HCT116 (cell line): ENCODE data around the gene TSC22D3. TPM values are rescaled to one million over a fixed set of nuclear protein-coding genes. Genes with fewer than 3 reads are reported as not detected.

Experiments used
- ATAC-seq: fragments of 200-7000 bp; cut with Tn5 transposase; 2 replicates; pipeline ENCODE4 v1.9.1; 2020; ENCODE audit warnings: mild to moderate bottlenecking, moderate library complexity
- BruUV-seq: library from RNA; stranded (reverse); fragments of 400-500 nt; replicated peaks from 2 replicates; lab custom pipeline; 2021; lab: Mats Ljungman, UMichigan
- CTCF ChIA-PET: fragments of 300-600 bp; sonication (Branson Sonifier 250); formaldehyde crosslinking; loops from one replicate; lab custom pipeline; 2021; ENCODE audit warnings: antibody characterized with exemption; lab: Charles Lee
- POLR2A ChIA-PET: fragments of 300-600, 350-600 bp; sonication (Branson Sonifier 250); formaldehyde crosslinking; loops from one replicate; lab custom pipeline; 2021; ENCODE audit warnings: antibody characterized with exemption; lab: Charles Lee
- RAD21 ChIA-PET, 2 experiments: fragments of 300-600 bp; sonication (Branson Sonifier 250); formaldehyde crosslinking; loops; one replicate each; lab custom pipeline; 2023; ENCODE audit warnings: low total read pairs in 2 of 2; ENCODE audit not compliant: uncharacterized antibody in 2 of 2, unreplicated experiment in 2 of 2, low non-redundant PET in 1 of 2; lab: Charles Lee
- DNase-seq: peaks from one replicate; pipeline ENCODE4 v3.0.0-alpha.2; 2010; ENCODE audit warnings: low read depth, low spot score
- H2AFZ ChIP-seq: fragments of 200-600 bp; shearing (Covaris generic), sonication (generic); 2 replicates; pipeline ENCODE4 v1.6.1; 2017; ENCODE audit warnings: low read depth, mixed run types, mixed read lengths, antibody characterized with exemption, low read length; ENCODE audit not compliant: poor library complexity, severe bottlenecking
- H3K27ac ChIP-seq: 2 replicates; pipeline ENCODE4 v1.5.1; 2012; ENCODE audit warnings: low read depth, low read length
- H3K27me3 ChIP-seq: fragments of 200-600 bp; sonication (generic); 2 replicates; pipeline ENCODE4 v1.6.1; 2016; ENCODE audit warnings: mixed run types, low read length, mixed read lengths; ENCODE audit not compliant: insufficient read depth
- H3K36me3 ChIP-seq, 2 experiments: fragments of 200-500 bp in 1 of 2; fragments of 200-600 bp in 1 of 2; sonication (Bioruptor generic) in 1 of 2; sonication (generic) in 1 of 2; 2 replicates each; pipeline versions ENCODE4 v1.5.1 to v1.6.1; 2014 to 2016; ENCODE audit warnings: low read length in 2 of 2, inconsistent platforms in 1 of 2, mixed read lengths in 1 of 2, mixed run types in 1 of 2; ENCODE audit not compliant: insufficient read depth in 2 of 2, control insufficient read depth in 1 of 2
- H3K4me1 ChIP-seq, 2 experiments: fragments of 200-600 bp in 1 of 2; sonication (generic) in 1 of 2; 2 replicates each; pipeline versions ENCODE4 v1.5.1 to v1.6.1; 2012 to 2017; ENCODE audit warnings: low read length in 2 of 2, inconsistent platforms in 1 of 2, mild to moderate bottlenecking in 1 of 2, mixed read lengths in 1 of 2, mixed run types in 1 of 2, moderate library complexity in 1 of 2; ENCODE audit not compliant: insufficient read depth in 2 of 2, control insufficient read depth in 1 of 2
- H3K4me2 ChIP-seq: fragments of 200-600 bp; sonication (generic); 2 replicates; pipeline ENCODE4 v1.6.1; 2017; ENCODE audit warnings: mixed run types, low read length, mixed read lengths
- H3K4me3 ChIP-seq, 2 experiments: fragments of 200-600 bp in 1 of 2; sonication (generic) in 1 of 2; replicated peaks in 1 of 2; 2 replicates each; pipeline ENCODE4 v1.5.1; 2011 to 2016; ENCODE audit warnings: low read length in 2 of 2, control low read depth in 1 of 2, low read depth in 1 of 2, mild to moderate bottlenecking in 1 of 2, mixed read lengths in 1 of 2, mixed run types in 1 of 2
- H3K79me2 ChIP-seq: fragments of 200-600 bp; sonication (generic); 2 replicates; pipeline ENCODE4 v1.6.1; 2017; ENCODE audit warnings: mild to moderate bottlenecking, mixed run types, low read length, moderate library complexity, mixed read lengths; ENCODE audit not compliant: insufficient read depth
- H3K9ac ChIP-seq: fragments of 200-600 bp; sonication (generic); 2 replicates; pipeline ENCODE4 v1.6.1; 2016; ENCODE audit warnings: low read length, mixed read lengths
- H3K9me2 ChIP-seq: fragments of 200-600 bp; sonication (generic), shearing (Covaris generic); 2 replicates; pipeline ENCODE4 v1.6.1; 2017; ENCODE audit warnings: mixed run types, mild to moderate bottlenecking, moderate library complexity; ENCODE audit not compliant: insufficient read depth
- H3K9me3 ChIP-seq, 2 experiments: fragments of 200-500 bp in 1 of 2; fragments of 200-600 bp in 1 of 2; sonication (Bioruptor generic) in 1 of 2; sonication (generic) in 1 of 2; 2 replicates each; pipeline ENCODE4 v1.6.1; 2014 to 2017; ENCODE audit warnings: low read length in 2 of 2, mixed read lengths in 2 of 2, inconsistent platforms in 1 of 2, low read depth in 1 of 2, mild to moderate bottlenecking in 1 of 2, mixed run types in 1 of 2, moderate library complexity in 1 of 2; ENCODE audit not compliant: control insufficient read depth in 1 of 2, insufficient read depth in 1 of 2
- H4K20me1 ChIP-seq: fragments of 200-600 bp; sonication (generic), shearing (Covaris generic); 2 replicates; pipeline ENCODE4 v1.6.1; 2017; ENCODE audit warnings: mixed run types, mild to moderate bottlenecking, moderate library complexity; ENCODE audit not compliant: insufficient read depth
- ATF3 ChIP-seq: IDR thresholded peaks from 2 replicates; pipeline ENCODE4 v1.6.1; 2012
- CBX3 ChIP-seq: IDR thresholded peaks from 2 replicates; pipeline ENCODE4 v1.6.1; 2012; ENCODE audit warnings: low read depth
- CEBPB ChIP-seq: IDR thresholded peaks from 2 replicates; pipeline ENCODE4 v1.6.1; 2012; ENCODE audit warnings: low read depth
- CTCF ChIP-seq, 3 experiments: fragments of 200-600 bp in 1 of 3; sonication (generic) in 1 of 3; IDR thresholded peaks in 2 of 3; conservative IDR thresholded peaks in 1 of 3; 2 replicates each; pipeline ENCODE4 v1.5.1; 2012 to 2017; ENCODE audit warnings: low read depth in 2 of 3, low read length in 2 of 3, antibody characterized with exemption in 1 of 3, borderline replicate concordance in 1 of 3, control low read depth in 1 of 3, mild to moderate bottlenecking in 1 of 3, mixed read lengths in 1 of 3, mixed run types in 1 of 3, moderate library complexity in 1 of 3; ENCODE audit not compliant: insufficient read depth in 1 of 3
- EGR1 ChIP-seq: IDR thresholded peaks from 2 replicates; pipeline ENCODE4 v1.6.1; 2012; ENCODE audit warnings: low read depth
- ELF1 ChIP-seq: IDR thresholded peaks from 2 replicates; pipeline ENCODE4 v1.6.1; 2012; ENCODE audit warnings: low read depth, borderline replicate concordance
- EZH2phosphoT487 ChIP-seq: fragments of 200-600 bp; IDR thresholded peaks from 2 replicates; pipeline ENCODE4 v1.6.1; 2018; ENCODE audit warnings: antibody characterized with exemption, borderline replicate concordance
- FOSL1 ChIP-seq: IDR thresholded peaks from 2 replicates; pipeline ENCODE4 v1.6.1; 2012; ENCODE audit warnings: low read depth
- JUND ChIP-seq: IDR thresholded peaks from 2 replicates; pipeline ENCODE4 v1.6.1; 2012
- MAX ChIP-seq: IDR thresholded peaks from 2 replicates; pipeline ENCODE4 v1.6.1; 2012
- REST ChIP-seq: IDR thresholded peaks from 2 replicates; pipeline ENCODE4 v1.6.1; 2012; ENCODE audit warnings: low read depth
- SIN3A ChIP-seq: IDR thresholded peaks from 2 replicates; pipeline ENCODE4 v1.6.1; 2012; ENCODE audit warnings: low read depth
- SP1 ChIP-seq: IDR thresholded peaks from 2 replicates; pipeline ENCODE4 v1.6.1; 2012; ENCODE audit warnings: low read depth
- TCF7L2 ChIP-seq: IDR thresholded peaks from 2 replicates; pipeline ENCODE4 v1.7.0; 2011; ENCODE audit warnings: borderline replicate concordance, inconsistent platforms; ENCODE audit not compliant: insufficient read depth, insufficient read length; ENCODE audit errors: extremely low read depth
- ZBTB33 ChIP-seq: IDR thresholded peaks from 2 replicates; pipeline ENCODE4 v1.6.1; 2011; ENCODE audit warnings: mild to moderate bottlenecking, low read length, moderate library complexity; ENCODE audit not compliant: insufficient replicate concordance; ENCODE audit errors: extremely low read depth
- ZFX ChIP-seq: fragments of 450-650 bp; IDR thresholded peaks from 2 replicates; pipeline ENCODE4 v1.6.1; 2017
- intact Hi-C: fragments of 100-400 bp; cut with micrococcal nuclease; formaldehyde crosslinking; loops from 2 replicates; pipeline ENCODE4 v1.10.0; 2022
- total RNA-seq: library from RNA; stranded (reverse); gene quantifications from one replicate; pipeline ENCODE4 v1.2.1, GENCODE V29; 2021; ENCODE audit not compliant: unreplicated experiment

TSC22D3 gene
- total RNA-seq, 1 experiment from 2014 or later: 24.6 TPM

- Histone ChIP-seq H2AFZ (no peak overlapping the region), H3K27ac (no peak overlapping the region; the same call in 1 of the 2 replicates), H3K36me3 (no peaks in the 10 kb centered on the region), H3K9me2 (no peaks in the 10 kb centered on the region), H3K4me1 (peaks cover 19 to 21% of the 10 kb centered on the region in 2 experiments), H3K4me2 (peak overlapping the region; percentile 82), H4K20me1 (no peaks in the 10 kb centered on the region), H3K9me3 (no peaks in the 10 kb centered on the region), H3K79me2 (no peaks in the 10 kb centered on the region), H3K27me3 (no peaks in the 10 kb centered on the region), H3K9ac (peak overlapping the region; percentile 64), H3K4me3 (peak overlapping the region; percentile 65 to 66)
- DNase-seq (no peak), ATAC-seq (no peak)
- no peak for TF ChIP-seq ATF3
- no peak for TF ChIP-seq CEBPB
- TF ChIP-seq JUND: no peak
- TF ChIP-seq EGR1: no peak
- no peak for TF ChIP-seq TCF7L2
- no peak for TF ChIP-seq MAX
- TF ChIP-seq ELF1: no peak
- no peak for TF ChIP-seq REST
- no peak for TF ChIP-seq ZFX
- TF ChIP-seq CTCF (IDR thresholded peaks at IDR 0.05 in 2 of 3, conservative IDR thresholded peaks at IDR 0.05 in 1 of 3; ENCODE audit: borderline replicate concordance in 1 of 3, insufficient read depth in 1 of 3, low read depth in 2 of 3, low read length in 2 of 3): no peak
- TF ChIP-seq SP1: no peak
- TF ChIP-seq ZBTB33: no peak
- TF ChIP-seq CBX3: no peak
- TF ChIP-seq SIN3A: no peak
- TF ChIP-seq FOSL1: no peak
- no peak for TF ChIP-seq EZH2phosphoT487
- intact Hi-C loops: loop anchor here (10.0 kb wide), 1 partner anchor 59 kb away; the partner anchor contains the start of genes NCBP2L and TSC22D3
- ChIA-PET POLR2A (interaction anchor here (0.9 to 1.8 kb wide), 2 partner anchors 11 to 16 kb away, joined by 4 to 7 read pairs; no protein-coding TSS in a partner anchor), RAD21 (interaction anchor here in 1 of 2 experiments (1.5 kb wide), 1 partner anchor 62 kb away, joined by 3 read pairs; the partner anchor contains the start of gene NCBP2L), CTCF (interaction anchor here (1.2 kb wide), 1 partner anchor 43 kb away, joined by 3 read pairs; no protein-coding TSS in a partner anchor)
- no TSS peak for BruUV-seq
Observed at GRCh38 chrX:107715331-107716117, 60.1 kb downstream of the TSC22D3 start.
